Ovary (tissue), 3 donors: ENCODE measurements around the gene RXRB.

Source experiments
- EP300 ChIP-seq: sonication (generic); formaldehyde crosslinking; IDR thresholded peaks from one replicate; pipeline ENCODE4 v1.6.1; 2017; ENCODE audit warnings: antibody characterized with exemption
- POLR2A ChIP-seq: fragments of 450-650 bp; IDR thresholded peaks from one replicate; pipeline ENCODE4 v1.6.1; 2017; ENCODE audit warnings: antibody characterized with exemption, mild to moderate bottlenecking, moderate library complexity
- TF ChIP-seq, protein P1 (sequence below), 3 donors: fragments of 450-650 bp in 2 of 3; fragments of 200-600 bp in 1 of 3; IDR thresholded peaks; one replicate each; pipeline versions ENCODE4 v1.5.1 to v1.8.0; 2016 to 2022; ENCODE audit warnings: antibody characterized with exemption in 3 of 3, mild to moderate bottlenecking in 1 of 3
- donor health status: DM: no; HTN: no; CAD: no.

- TF ChIP-seq, protein P1, sequence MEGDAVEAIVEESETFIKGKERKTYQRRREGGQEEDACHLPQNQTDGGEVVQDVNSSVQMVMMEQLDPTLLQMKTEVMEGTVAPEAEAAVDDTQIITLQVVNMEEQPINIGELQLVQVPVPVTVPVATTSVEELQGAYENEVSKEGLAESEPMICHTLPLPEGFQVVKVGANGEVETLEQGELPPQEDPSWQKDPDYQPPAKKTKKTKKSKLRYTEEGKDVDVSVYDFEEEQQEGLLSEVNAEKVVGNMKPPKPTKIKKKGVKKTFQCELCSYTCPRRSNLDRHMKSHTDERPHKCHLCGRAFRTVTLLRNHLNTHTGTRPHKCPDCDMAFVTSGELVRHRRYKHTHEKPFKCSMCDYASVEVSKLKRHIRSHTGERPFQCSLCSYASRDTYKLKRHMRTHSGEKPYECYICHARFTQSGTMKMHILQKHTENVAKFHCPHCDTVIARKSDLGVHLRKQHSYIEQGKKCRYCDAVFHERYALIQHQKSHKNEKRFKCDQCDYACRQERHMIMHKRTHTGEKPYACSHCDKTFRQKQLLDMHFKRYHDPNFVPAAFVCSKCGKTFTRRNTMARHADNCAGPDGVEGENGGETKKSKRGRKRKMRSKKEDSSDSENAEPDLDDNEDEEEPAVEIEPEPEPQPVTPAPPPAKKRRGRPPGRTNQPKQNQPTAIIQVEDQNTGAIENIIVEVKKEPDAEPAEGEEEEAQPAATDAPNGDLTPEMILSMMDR (IDR thresholded peaks at IDR 0.05) = no peak
- TF ChIP-seq POLR2A = no peak
- TF ChIP-seq EP300 = no peak
These were observed 26.8 kb downstream of the RXRB start for GRCh38 chr6:33173535-33174180.
